Neural cell (in vitro differentiated cells): ENCODE results near the gene SLC25A40. TPM values are rescaled to one million over a fixed set of nuclear protein-coding genes. Genes with fewer than 3 reads are reported as not detected.

Experiments
- H2AFZ ChIP-seq: fragments of 200-600, 300-800 bp; sonication (generic), shearing (Covaris generic); 2 replicates; pipeline ENCODE4 v1.6.0; 2014; ENCODE audit warnings: low read depth, mild to moderate bottlenecking, antibody characterized with exemption, low read length, moderate library complexity
- H3F3A ChIP-seq: fragments of 200-600 bp; shearing (Covaris generic); 2 replicates; pipeline ENCODE4 v1.6.1; 2016; ENCODE audit warnings: mild to moderate bottlenecking, moderate library complexity, mixed read lengths, antibody characterized with exemption, low read length; ENCODE audit not compliant: insufficient read depth, poor library complexity, severe bottlenecking
- H3K27ac ChIP-seq: fragments of 200-600, 300-800 bp; sonication (generic), shearing (Covaris generic); 2 replicates; pipeline ENCODE4 v1.5.1; 2014; ENCODE audit warnings: mild to moderate bottlenecking, low read length, moderate library complexity
- H3K27me3 ChIP-seq: fragments of 300-800, 200-600 bp; sonication (generic), shearing (Covaris generic); 2 replicates; pipeline ENCODE4 v1.6.0; 2014; ENCODE audit warnings: mild to moderate bottlenecking, low read depth, low read length, moderate library complexity; ENCODE audit not compliant: insufficient read depth
- H3K36me3 ChIP-seq: fragments of 300-800, 200-600 bp; sonication (generic), shearing (Covaris generic); 2 replicates; pipeline ENCODE4 v1.5.1; 2014; ENCODE audit warnings: mild to moderate bottlenecking, antibody characterized with exemption, low read length, moderate library complexity; ENCODE audit not compliant: insufficient read depth
- H3K4me2 ChIP-seq: fragments of 300-800, 200-600 bp; sonication (generic), shearing (Covaris generic); 2 replicates; pipeline ENCODE4 v1.6.0; 2014; ENCODE audit warnings: mild to moderate bottlenecking, low read length
- H3K4me3 ChIP-seq: fragments of 300-800, 200-600 bp; sonication (generic), shearing (Covaris generic); 2 replicates; pipeline ENCODE4 v1.5.1; 2014; ENCODE audit warnings: mild to moderate bottlenecking, low read length, moderate library complexity
- H3K79me2 ChIP-seq: fragments of 200-600 bp; shearing (Covaris generic); replicated peaks from 2 replicates; pipeline ENCODE4 v1.6.0; 2014; ENCODE audit warnings: mild to moderate bottlenecking, low read length, moderate library complexity; ENCODE audit not compliant: insufficient read depth
- H3K9ac ChIP-seq: fragments of 300-800, 200-600 bp; sonication (generic), shearing (Covaris generic); 2 replicates; pipeline ENCODE4 v1.6.1; 2016; ENCODE audit warnings: mild to moderate bottlenecking, low read length, mixed read lengths
- H3K9me2 ChIP-seq: fragments of 200-600 bp; shearing (Covaris generic); 2 replicates; pipeline ENCODE4 v1.6.1; 2016; ENCODE audit warnings: mild to moderate bottlenecking, low read length, mixed read lengths; ENCODE audit not compliant: insufficient read depth
- H3K9me3 ChIP-seq: fragments of 200-600, 300-800 bp; sonication (generic), shearing (Covaris generic); 2 replicates; pipeline ENCODE4 v1.6.1; 2016; ENCODE audit warnings: mild to moderate bottlenecking, mixed run types, low read length, moderate library complexity, mixed read lengths
- H4K20me1 ChIP-seq: fragments of 200-600 bp; shearing (Covaris generic); 2 replicates; pipeline ENCODE4 v1.6.1; 2016; ENCODE audit warnings: mild to moderate bottlenecking, mixed run types; ENCODE audit not compliant: insufficient read depth
- EP300 ChIP-seq: fragments of 450-650 bp; conservative IDR thresholded peaks from 2 replicates; pipeline ENCODE4 v1.6.1; 2014; ENCODE audit warnings: antibody characterized with exemption, mild to moderate bottlenecking, moderate library complexity; ENCODE audit not compliant: poor library complexity, severe bottlenecking
- EZH2 ChIP-seq: fragments of 200-600, 300-800 bp; shearing (Covaris generic), sonication (generic); IDR thresholded peaks from 2 replicates; pipeline ENCODE4 v1.6.1; 2014; ENCODE audit warnings: antibody characterized with exemption, low read length, borderline replicate concordance, mild to moderate bottlenecking; ENCODE audit not compliant: insufficient read depth, poor library complexity, severe bottlenecking
- MXI1 ChIP-seq: fragments of 450-650 bp; conservative IDR thresholded peaks from 2 replicates; pipeline ENCODE4 v1.6.1; 2014; ENCODE audit warnings: antibody characterized with exemption, mild to moderate bottlenecking; ENCODE audit not compliant: poor library complexity, severe bottlenecking
- POLR2AphosphoS5 ChIP-seq: IDR thresholded peaks from 2 replicates; pipeline ENCODE4 v1.6.1; 2012
- RAD21 ChIP-seq: fragments of 450-650 bp; conservative IDR thresholded peaks from 2 replicates; pipeline ENCODE4 v1.6.1; 2014; ENCODE audit warnings: antibody characterized with exemption, mild to moderate bottlenecking, moderate library complexity
- SMC3 ChIP-seq: fragments of 450-650 bp; conservative IDR thresholded peaks from 2 replicates; pipeline ENCODE4 v1.6.1; 2014; ENCODE audit warnings: antibody characterized with exemption, mild to moderate bottlenecking, moderate library complexity; ENCODE audit not compliant: poor library complexity
- TAF1 ChIP-seq: IDR thresholded peaks from 2 replicates; pipeline ENCODE4 v1.6.1; 2012; ENCODE audit warnings: low read depth
- polyA plus RNA-seq: library from polyadenylated mRNA; depleted of rRNA; stranded (reverse); fragments of >200 nt; gene quantifications from 2 replicates; pipeline ENCODE4 v1.2.3, GENCODE V29; 2014
- TF ChIP-seq, protein P1 (sequence below): fragments of 450-650 bp; IDR thresholded peaks from 2 replicates; pipeline ENCODE4 v1.5.1; 2014; ENCODE audit warnings: antibody characterized with exemption, mild to moderate bottlenecking, moderate library complexity; ENCODE audit not compliant: poor library complexity, severe bottlenecking
- TF ChIP-seq, protein P2 (sequence below): IDR thresholded peaks from 2 replicates; pipeline ENCODE4 v1.6.1; 2012; ENCODE audit warnings: borderline replicate concordance

The SLC25A40 gene
- polyA plus RNA-seq, 1 donor from 2014 or later: 61.6 TPM

DNA sequence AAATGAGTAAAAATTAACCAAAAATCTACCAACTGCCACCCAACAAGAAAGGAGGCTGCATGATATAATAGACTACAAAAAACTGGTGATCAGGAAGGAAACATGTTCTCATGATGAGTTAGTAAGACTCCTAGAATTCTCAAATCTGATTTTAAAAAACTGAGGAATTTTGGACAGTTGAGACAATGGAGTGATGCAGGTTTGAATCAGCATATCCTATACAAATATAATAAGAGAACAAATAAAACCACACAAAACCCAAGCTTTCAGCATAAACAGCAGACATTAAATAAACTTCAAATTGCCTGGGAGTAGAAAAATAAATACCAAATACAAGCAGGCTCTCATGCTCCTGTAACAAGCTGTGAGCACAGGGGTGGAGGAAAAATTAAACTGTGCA is 57.8 kb downstream of the SLC25A40 start:
- H3K4me2 ChIP-seq: no peak overlapping the region
- H3F3A ChIP-seq: no peaks in the 10 kb centered on the region
- no peaks in the 10 kb centered on the region for H3K27me3 ChIP-seq
- no peaks in the 10 kb centered on the region for H3K36me3 ChIP-seq
- no peaks in the 10 kb centered on the region for H3K9me2 ChIP-seq
- no peaks in the 10 kb centered on the region for H3K79me2 ChIP-seq
- no peak overlapping the region for H2AFZ ChIP-seq
- no peak overlapping the region for H3K9ac ChIP-seq
- TF ChIP-seq RAD21 (no peak), TAF1 (no peak), SMC3 (no peak), EP300 (no peak)
- no peaks in the 10 kb centered on the region for H3K9me3 ChIP-seq
- no peaks in the 10 kb centered on the region for H4K20me1 ChIP-seq
- no peak overlapping the region for H3K27ac ChIP-seq
- no peak overlapping the region for H3K4me3 ChIP-seq

DNA sequence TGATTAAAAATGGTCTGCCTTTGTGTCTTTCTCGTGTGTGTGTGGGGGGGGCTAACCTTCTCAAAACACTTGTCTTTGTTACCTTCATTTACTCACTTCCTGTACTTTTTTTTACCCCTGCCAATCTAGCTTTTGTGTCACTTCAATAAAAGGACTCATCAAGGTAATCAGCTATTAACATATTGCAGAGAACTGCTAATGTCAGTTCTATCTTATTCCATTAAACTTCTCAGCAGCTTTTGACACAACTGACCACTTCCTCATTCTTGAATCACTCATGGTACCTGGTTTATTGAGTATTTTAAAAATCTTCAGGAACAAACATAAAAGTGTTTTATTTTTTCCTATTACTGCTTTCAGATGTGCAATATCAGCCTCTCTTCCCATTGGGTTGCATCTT is 59.8 kb downstream of the SLC25A40 start:
- no peaks in the 10 kb centered on the region for H3K9me2 ChIP-seq
- H3K36me3 ChIP-seq: no peaks in the 10 kb centered on the region
- H3K9ac ChIP-seq: no peak overlapping the region
- no peaks in the 10 kb centered on the region for H3F3A ChIP-seq
- H3K27me3 ChIP-seq: no peaks in the 10 kb centered on the region
- no peak overlapping the region for H3K4me2 ChIP-seq
- no peaks in the 10 kb centered on the region for H4K20me1 ChIP-seq
- H2AFZ ChIP-seq: no peak overlapping the region
- H3K9me3 ChIP-seq: no peaks in the 10 kb centered on the region
- no peak overlapping the region for H3K27ac ChIP-seq
- no peak overlapping the region for H3K4me3 ChIP-seq
- TF ChIP-seq, protein P1, sequence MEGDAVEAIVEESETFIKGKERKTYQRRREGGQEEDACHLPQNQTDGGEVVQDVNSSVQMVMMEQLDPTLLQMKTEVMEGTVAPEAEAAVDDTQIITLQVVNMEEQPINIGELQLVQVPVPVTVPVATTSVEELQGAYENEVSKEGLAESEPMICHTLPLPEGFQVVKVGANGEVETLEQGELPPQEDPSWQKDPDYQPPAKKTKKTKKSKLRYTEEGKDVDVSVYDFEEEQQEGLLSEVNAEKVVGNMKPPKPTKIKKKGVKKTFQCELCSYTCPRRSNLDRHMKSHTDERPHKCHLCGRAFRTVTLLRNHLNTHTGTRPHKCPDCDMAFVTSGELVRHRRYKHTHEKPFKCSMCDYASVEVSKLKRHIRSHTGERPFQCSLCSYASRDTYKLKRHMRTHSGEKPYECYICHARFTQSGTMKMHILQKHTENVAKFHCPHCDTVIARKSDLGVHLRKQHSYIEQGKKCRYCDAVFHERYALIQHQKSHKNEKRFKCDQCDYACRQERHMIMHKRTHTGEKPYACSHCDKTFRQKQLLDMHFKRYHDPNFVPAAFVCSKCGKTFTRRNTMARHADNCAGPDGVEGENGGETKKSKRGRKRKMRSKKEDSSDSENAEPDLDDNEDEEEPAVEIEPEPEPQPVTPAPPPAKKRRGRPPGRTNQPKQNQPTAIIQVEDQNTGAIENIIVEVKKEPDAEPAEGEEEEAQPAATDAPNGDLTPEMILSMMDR: no peak
- no peak for TF ChIP-seq SMC3
- no peak for TF ChIP-seq EP300
- TF ChIP-seq TAF1: no peak
- TF ChIP-seq RAD21: no peak
- TF ChIP-seq, protein P2, sequence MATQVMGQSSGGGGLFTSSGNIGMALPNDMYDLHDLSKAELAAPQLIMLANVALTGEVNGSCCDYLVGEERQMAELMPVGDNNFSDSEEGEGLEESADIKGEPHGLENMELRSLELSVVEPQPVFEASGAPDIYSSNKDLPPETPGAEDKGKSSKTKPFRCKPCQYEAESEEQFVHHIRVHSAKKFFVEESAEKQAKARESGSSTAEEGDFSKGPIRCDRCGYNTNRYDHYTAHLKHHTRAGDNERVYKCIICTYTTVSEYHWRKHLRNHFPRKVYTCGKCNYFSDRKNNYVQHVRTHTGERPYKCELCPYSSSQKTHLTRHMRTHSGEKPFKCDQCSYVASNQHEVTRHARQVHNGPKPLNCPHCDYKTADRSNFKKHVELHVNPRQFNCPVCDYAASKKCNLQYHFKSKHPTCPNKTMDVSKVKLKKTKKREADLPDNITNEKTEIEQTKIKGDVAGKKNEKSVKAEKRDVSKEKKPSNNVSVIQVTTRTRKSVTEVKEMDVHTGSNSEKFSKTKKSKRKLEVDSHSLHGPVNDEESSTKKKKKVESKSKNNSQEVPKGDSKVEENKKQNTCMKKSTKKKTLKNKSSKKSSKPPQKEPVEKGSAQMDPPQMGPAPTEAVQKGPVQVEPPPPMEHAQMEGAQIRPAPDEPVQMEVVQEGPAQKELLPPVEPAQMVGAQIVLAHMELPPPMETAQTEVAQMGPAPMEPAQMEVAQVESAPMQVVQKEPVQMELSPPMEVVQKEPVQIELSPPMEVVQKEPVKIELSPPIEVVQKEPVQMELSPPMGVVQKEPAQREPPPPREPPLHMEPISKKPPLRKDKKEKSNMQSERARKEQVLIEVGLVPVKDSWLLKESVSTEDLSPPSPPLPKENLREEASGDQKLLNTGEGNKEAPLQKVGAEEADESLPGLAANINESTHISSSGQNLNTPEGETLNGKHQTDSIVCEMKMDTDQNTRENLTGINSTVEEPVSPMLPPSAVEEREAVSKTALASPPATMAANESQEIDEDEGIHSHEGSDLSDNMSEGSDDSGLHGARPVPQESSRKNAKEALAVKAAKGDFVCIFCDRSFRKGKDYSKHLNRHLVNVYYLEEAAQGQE: no peak
- TF ChIP-seq POLR2AphosphoS5: no peak
- TF ChIP-seq EZH2: no peak
- TF ChIP-seq MXI1: no peak
- H3K79me2 ChIP-seq: no peaks in the 10 kb centered on the region

DNA sequence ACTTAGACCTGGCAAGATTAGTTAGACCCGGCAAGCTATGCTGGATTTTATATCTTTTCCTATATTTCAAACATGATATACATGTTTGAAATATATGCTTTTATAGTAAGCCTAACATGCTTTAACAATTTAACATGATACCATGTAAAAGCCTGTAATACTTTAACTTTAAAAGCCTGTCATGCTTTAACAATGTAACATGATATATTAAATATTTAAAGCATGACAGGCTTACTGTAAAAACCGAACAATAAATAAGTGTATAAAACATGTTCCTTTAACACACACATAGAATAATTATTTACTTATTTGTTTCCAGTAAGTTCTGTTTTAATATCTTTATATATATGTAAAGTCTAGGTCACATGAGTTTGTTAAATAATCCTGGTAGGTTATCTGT is 65.4 kb downstream of the SLC25A40 start:
- Histone ChIP-seq H3F3A (no peaks in the 10 kb centered on the region), H3K36me3 (no peaks in the 10 kb centered on the region), H3K4me3 (no peak overlapping the region), H2AFZ (no peak overlapping the region), H3K79me2 (no peaks in the 10 kb centered on the region), H4K20me1 (no peaks in the 10 kb centered on the region), H3K9me2 (no peaks in the 10 kb centered on the region), H3K9me3 (no peaks in the 10 kb centered on the region), H3K9ac (no peak overlapping the region), H3K4me2 (no peak overlapping the region), H3K27ac (no peak overlapping the region), H3K27me3 (no peaks in the 10 kb centered on the region)
- TF ChIP-seq POLR2AphosphoS5: no peak
- TF ChIP-seq, protein P1: no peak
